A549 treated with AZD9567 at 1 μM for 4 hours (cell line): ENCODE results near the gene PTPRN2. TPM values are rescaled to one million over a fixed set of nuclear protein-coding genes. Genes with fewer than 3 reads are reported as not detected.

Experiments used
- total RNA-seq: library from RNA; stranded (reverse); fragments of 200-300 nt; extraction: Qiagen RNA extraction; gene quantifications from 5 replicates; pipeline ENCODE4 v1.2.3, GENCODE V29; 2022; ENCODE audit not compliant: insufficient read depth

PTPRN2 gene
- total RNA-seq = 0.65 to 1.2 TPM (median 0.99 TPM) in 5 replicates

GRCh38 chr7:158587162-158588084, at the start of gene PTPRN2:
PTPRN2 (minus strand) TSS chr7:158587823.

Other genes with a start within 250 kb of the PTPRN2 start
- 31.7 to 39.7 TPM (median 36.6 TPM) in 5 replicates for gene NCAPG2, start 117.0 kb upstream of the PTPRN2 start, total RNA-seq
- gene ESYT2, start 241.7 kb upstream of the PTPRN2 start, total RNA-seq = 68.5 to 95.3 TPM (median 91.8 TPM) in 5 replicates